GM12878 (cell line): Measurements from ENCODE around the gene EYS. TPM values are rescaled to one million over a fixed set of nuclear protein-coding genes. Genes with fewer than 3 reads are reported as not detected.

ENCODE experiments used
- ATAC-seq: fragments of 200-7000 bp; cut with Tn5 transposase; 3 replicates; pipeline ENCODE4 v1.9.1; 2020; ENCODE audit warnings: mild to moderate bottlenecking, moderate library complexity
- BruUV-seq: library from RNA; stranded (reverse); fragments of 400-500 nt; replicated peaks from 2 replicates; lab custom pipeline; 2021; lab: Mats Ljungman, UMichigan
- CTCF ChIA-PET: fragments of 300-600 bp; sonication (Branson Sonifier 250); formaldehyde crosslinking; extraction: SDS; loops from one replicate; lab custom pipeline; 2021; ENCODE audit warnings: inconsistent platforms; lab: Yijun Ruan, JAX
- POLR2A ChIA-PET: fragments of 350-600 bp; formaldehyde crosslinking; extraction: SDS; loops from one replicate; lab custom pipeline; 2021; ENCODE audit warnings: inconsistent platforms; lab: Charles Lee
- RAD21 ChIA-PET: fragments of 300-600 bp; sonication (Branson Sonifier 250); formaldehyde crosslinking; loops from one replicate; lab custom pipeline; 2023; ENCODE audit warnings: antibody characterized with exemption; ENCODE audit not compliant: unreplicated experiment; lab: Charles Lee
- SMC1A ChIA-PET: fragments of 300-600 bp; sonication (Branson Sonifier 250); formaldehyde crosslinking; loops from one replicate; lab custom pipeline; 2023; ENCODE audit not compliant: unreplicated experiment, uncharacterized antibody; lab: Charles Lee
- DNase-seq: peaks from one replicate; pipeline ENCODE4 v3.0.0-alpha.2; 2011; ENCODE audit warnings: low read depth, low spot score
- FAIRE-seq: peaks from 3 replicates; lab custom pipeline; 2011; peaks lifted over from hg19 to GRCh38; lab: Jason Lieb, UNC
- H2AFZ ChIP-seq: 2 replicates; pipeline ENCODE4 v1.6.0; 2011; ENCODE audit warnings: low read depth, low read length, control low read depth; ENCODE audit not compliant: control insufficient read depth
- H3K27ac ChIP-seq: 2 replicates; pipeline ENCODE4 v1.5.1; 2011; ENCODE audit warnings: control low read depth; ENCODE audit not compliant: control insufficient read depth, insufficient read depth
- H3K27me3 ChIP-seq, 2 experiments: replicated peaks in 1 of 2; 2 replicates each; pipeline versions ENCODE4 v1.6.0 to v1.6.1; 2011; ENCODE audit warnings: low read length in 1 of 2; ENCODE audit not compliant: control insufficient read depth in 2 of 2, insufficient read depth in 2 of 2
- H3K36me3 ChIP-seq, 2 experiments: 2 replicates each; pipeline ENCODE4 v1.5.1; 2011; ENCODE audit warnings: low read length in 1 of 2; ENCODE audit not compliant: control insufficient read depth in 2 of 2, insufficient read depth in 2 of 2
- H3K4me1 ChIP-seq: 2 replicates; pipeline ENCODE4 v1.6.1; 2011; ENCODE audit warnings: mild to moderate bottlenecking, low read length, moderate library complexity, mixed read lengths; ENCODE audit not compliant: control insufficient read depth, insufficient read depth
- H3K4me2 ChIP-seq: 2 replicates; pipeline ENCODE4 v1.6.0; 2011; ENCODE audit warnings: control low read depth; ENCODE audit not compliant: control insufficient read depth, insufficient read depth
- H3K4me3 ChIP-seq: fragments of 200-600 bp; sonication (generic); 2 replicates; pipeline ENCODE4 v1.5.1; 2016
- H3K79me2 ChIP-seq: 2 replicates; pipeline ENCODE4 v1.6.0; 2011; ENCODE audit warnings: low read length; ENCODE audit not compliant: control insufficient read depth, insufficient read depth
- H3K9ac ChIP-seq: 2 replicates; pipeline ENCODE4 v1.8.0; 2011; ENCODE audit warnings: low read length, control low read depth, mixed read lengths; ENCODE audit not compliant: control insufficient read depth, insufficient read depth
- H3K9me3 ChIP-seq: replicated peaks from 3 replicates; pipeline ENCODE4 v1.5.1; 2011; ENCODE audit warnings: mild to moderate bottlenecking, low read length; ENCODE audit not compliant: control insufficient read depth, insufficient read depth
- H4K20me1 ChIP-seq: 2 replicates; pipeline ENCODE4 v1.6.0; 2011; ENCODE audit not compliant: control insufficient read depth, insufficient read depth
- CEBPZ ChIP-seq: fragments of 150-350 bp; IDR thresholded peaks from 2 replicates; pipeline ENCODE4 v1.6.1; 2016; ENCODE audit warnings: low read depth, low read length
- ESRRA ChIP-seq: IDR thresholded peaks from 2 replicates; pipeline ENCODE4 v1.6.1; 2012; ENCODE audit warnings: mild to moderate bottlenecking, low read length, improper control_type of control experiment
- IRF3 ChIP-seq: fragments of 450-650 bp; IDR thresholded peaks from 2 replicates; pipeline ENCODE4 v1.6.1; 2014; ENCODE audit warnings: mild to moderate bottlenecking
- MTA2 ChIP-seq: fragments of 450-650 bp; IDR thresholded peaks from 2 replicates; pipeline ENCODE4 v1.6.1; 2016; ENCODE audit warnings: low read depth, mild to moderate bottlenecking, moderate library complexity
- MTA3 ChIP-seq: IDR thresholded peaks from 2 replicates; pipeline ENCODE4 v1.6.1; 2012; ENCODE audit warnings: low read length, inconsistent platforms, borderline replicate concordance
- TCF3 ChIP-seq: IDR thresholded peaks from 2 replicates; pipeline ENCODE4 v1.6.1; 2012; ENCODE audit warnings: low read depth, mild to moderate bottlenecking, low read length, borderline replicate concordance; ENCODE audit not compliant: insufficient read depth
- ZBED1 ChIP-seq: IDR thresholded peaks from 2 replicates; pipeline ENCODE4 v1.6.1; 2016; ENCODE audit warnings: borderline replicate concordance
- in situ Hi-C: fragments of 300-500 bp; cut with MboI; formaldehyde crosslinking; loops from 9 replicates; pipeline ENCODE4 v1.14.3; 2018; ENCODE audit warnings: mixed read lengths
- intact Hi-C: fragments of 100-400 bp; cut with micrococcal nuclease; formaldehyde crosslinking; loops from one replicate; pipeline ENCODE4 v1.14.2; 2022; ENCODE audit not compliant: unreplicated experiment
- polyA plus RNA-seq, 11 experiments: library from polyadenylated mRNA; depleted of rRNA in 4 of 11; unstranded in 6 of 11; stranded (reverse) in 5 of 11; fragments of >200 nt; fragmentation: Nextera tagmentation in 4 of 11; fragmentation: Illumina TruSeq in 1 of 11; extraction: Ambion mirVana in 4 of 11; extraction: Trizol in 1 of 11; gene quantifications; 1 replicate in 1 of 11; 2 replicates in 10 of 11; pipeline versions ENCODE4 v1.2.1 to v1.2.3, GENCODE V29; 2011 to 2016; ENCODE audit warnings: inconsistent platforms in 2 of 11, missing spikeins in 2 of 11, low read depth in 1 of 11
- total RNA-seq, 4 experiments: library from RNA; depleted of rRNA in 3 of 4; stranded (reverse); fragments of >200 nt in 3 of 4; fragmentation: Illumina TruSeq in 1 of 4; extraction: Trizol in 1 of 4; gene quantifications; 2 replicates each; pipeline versions ENCODE4 v1.2.1 to v1.2.3, GENCODE V29; 2013 to 2021

The EYS gene
- total and polyA plus RNA-seq, 10 of the 15 experiments (the other 5 are each of a cell fraction or from before 2014, with no cell fraction given), result under 0.01 to 0.14 (median 0.02) TPM; not detected in 1

GRCh38 chr6:63797721-63798120 is 1909.3 kb downstream of the EYS start:
- SMC1A ChIA-PET, result interaction anchor here (1.4 to 2.4 kb wide), 2 partner anchors 12 to 445 kb away, joined by 5 to 18 read pairs; no protein-coding TSS in a partner anchor
- POLR2A ChIA-PET, result no interaction called here
- Histone ChIP-seq H3K4me2 (no peak overlapping the region), H3K36me3 (no peaks in the 10 kb centered on the region), H4K20me1 (no peaks in the 10 kb centered on the region), H3K4me1 (no peaks in the 10 kb centered on the region), H2AFZ (no peak overlapping the region), H3K4me3 (no peak overlapping the region), H3K27me3 (no peaks in the 10 kb centered on the region; a peak in 1 of 4 replicates), H3K9me3 (no peaks in the 10 kb centered on the region), H3K27ac (no peak overlapping the region), H3K79me2 (no peaks in the 10 kb centered on the region), H3K9ac (no peak overlapping the region)
- CTCF ChIA-PET, result interaction anchor here (1.0 to 1.9 kb wide), 2 partner anchors 33 to 445 kb away, joined by 3 to 4 read pairs; no protein-coding TSS in a partner anchor
- TF ChIP-seq MTA3 (no peak), IRF3 (no peak), TCF3 (no peak), CEBPZ (no peak), ZBED1 (no peak), ESRRA (no peak), MTA2 (no peak)
- in situ Hi-C loops (loop anchor here (25.0 kb wide), 1 partner anchor 485 kb away; the partner anchor contains the start of gene LGSN), intact Hi-C loops (no loop called here)
- FAIRE-seq (no peak), DNase-seq (no peak), ATAC-seq (no peak)
- no TSS peak for BruUV-seq
- RAD21 ChIA-PET, result interaction anchor here (2.1 kb wide), 1 partner anchor 445 kb away, joined by 12 read pairs; no protein-coding TSS in a partner anchor
